GM23338 (cell line): ENCODE results near the gene KCNMA1. TPM values are rescaled to one million over a fixed set of nuclear protein-coding genes. Genes with fewer than 3 reads are reported as not detected.

Experiments used
- ATAC-seq: fragments of 200-7000 bp; cut with Tn5 transposase; 3 replicates; pipeline ENCODE4 v1.9.1; 2020
- DNase-seq: peaks from one replicate; pipeline ENCODE4 v3.0.0-alpha.2; 2015; ENCODE audit warnings: low spot score
- H2AFZ ChIP-seq: fragments of 200-600 bp; sonication (generic); 2 replicates; pipeline ENCODE4 v1.8.0; 2016; ENCODE audit warnings: antibody characterized with exemption, mild to moderate bottlenecking, moderate library complexity
- H3F3A ChIP-seq: fragments of 200-600 bp; sonication (generic); replicated peaks from 2 replicates; pipeline ENCODE4 v1.8.0; 2017; ENCODE audit warnings: antibody characterized with exemption, mixed run types, low read depth
- H3K27ac ChIP-seq: fragments of 200-600 bp; sonication (generic); 2 replicates; pipeline ENCODE4 v1.6.1; 2016; ENCODE audit warnings: low read depth
- H3K27me3 ChIP-seq: fragments of 200-600 bp; sonication (generic); 2 replicates; pipeline ENCODE4 v1.8.0; 2016; ENCODE audit warnings: mild to moderate bottlenecking, mixed run types, moderate library complexity; ENCODE audit not compliant: insufficient read depth
- H3K36me3 ChIP-seq: fragments of 200-600 bp; sonication (generic); 2 replicates; pipeline ENCODE4 v1.8.0; 2016; ENCODE audit warnings: mild to moderate bottlenecking; ENCODE audit not compliant: insufficient read depth
- H3K4me1 ChIP-seq: fragments of 200-600 bp; sonication (generic); 2 replicates; pipeline ENCODE4 v1.8.0; 2016; ENCODE audit warnings: mild to moderate bottlenecking, moderate library complexity; ENCODE audit not compliant: insufficient read depth
- H3K4me2 ChIP-seq: fragments of 200-600 bp; sonication (generic); 2 replicates; pipeline ENCODE4 v1.7.1; 2017; ENCODE audit warnings: mixed run types
- H3K4me3 ChIP-seq: fragments of 200-600 bp; sonication (generic); 2 replicates; pipeline ENCODE4 v1.6.1; 2016; ENCODE audit warnings: mixed run types
- H3K79me2 ChIP-seq: fragments of 200-600 bp; sonication (generic); replicated peaks from 2 replicates; pipeline ENCODE4 v1.8.0; 2017; ENCODE audit warnings: mild to moderate bottlenecking; ENCODE audit not compliant: insufficient read depth
- H3K9me2 ChIP-seq: fragments of 200-600 bp; sonication (generic); 2 replicates; pipeline ENCODE4 v1.8.0; 2017; ENCODE audit not compliant: insufficient read depth
- H4K20me1 ChIP-seq: fragments of 200-600 bp; sonication (generic); replicated peaks from 2 replicates; pipeline ENCODE4 v1.8.0; 2017; ENCODE audit warnings: mild to moderate bottlenecking; ENCODE audit not compliant: insufficient read depth
- H3K27ac Mint-ChIP-seq: 2 replicates; pipeline ENCODE4 v1.8.0; 2020; ENCODE audit warnings: inconsistent platforms, mild to moderate bottlenecking, moderate library complexity, mixed read lengths
- H3K27me3 Mint-ChIP-seq: 3 replicates; pipeline ENCODE4 v1.8.0; 2022; ENCODE audit warnings: low read depth, mild to moderate bottlenecking, moderate library complexity, mixed read lengths, inconsistent platforms; ENCODE audit not compliant: insufficient read depth, poor library complexity
- H3K36me3 Mint-ChIP-seq: 3 replicates; pipeline ENCODE4 v1.8.0; 2021; ENCODE audit warnings: low read depth, mild to moderate bottlenecking, inconsistent platforms, moderate library complexity, mixed read lengths
- H3K4me1 Mint-ChIP-seq: 3 replicates; pipeline ENCODE4 v1.8.0; 2020; ENCODE audit warnings: mild to moderate bottlenecking, inconsistent platforms, mixed read lengths
- H3K4me3 Mint-ChIP-seq: 3 replicates; pipeline ENCODE4 v1.8.0; 2021; ENCODE audit warnings: moderate library complexity, mild to moderate bottlenecking, inconsistent platforms, mixed read lengths
- H3K9me3 Mint-ChIP-seq: 3 replicates; pipeline ENCODE4 v1.8.0; 2020; ENCODE audit warnings: moderate library complexity, mild to moderate bottlenecking, inconsistent platforms, mixed read lengths
- CREB1 ChIP-seq: fragments of 250-450 bp; sonication (Bioruptor Pico); IDR thresholded peaks from 2 replicates; pipeline ENCODE4 v1.5.0; 2020; ENCODE audit warnings: low read depth, mild to moderate bottlenecking, moderate library complexity
- EZH2phosphoT487 ChIP-seq: fragments of 200-600 bp; sonication (generic); IDR thresholded peaks from one replicate; pipeline ENCODE4 v1.8.1; 2018; ENCODE audit warnings: antibody characterized with exemption; ENCODE audit not compliant: unreplicated experiment
- NANOG ChIP-seq: IDR thresholded peaks from 2 replicates; pipeline ENCODE4 v1.6.1; 2016; ENCODE audit warnings: antibody characterized with exemption, borderline replicate concordance
- POLR2AphosphoS5 ChIP-seq: IDR thresholded peaks from 2 replicates; pipeline ENCODE4 v1.6.1; 2016; ENCODE audit warnings: antibody characterized with exemption, low read depth
- STAT1 ChIP-seq: IDR thresholded peaks from one replicate; pipeline ENCODE4 v1.6.1; 2016; ENCODE audit warnings: antibody characterized with exemption; ENCODE audit not compliant: unreplicated experiment
- ZNF114 ChIP-seq: fragments of 250-450 bp; sonication (Bioruptor Pico); IDR thresholded peaks from 2 replicates; pipeline ENCODE4 v1.5.0; 2020; ENCODE audit warnings: mild to moderate bottlenecking, moderate library complexity
- ZNF331 ChIP-seq: fragments of 250-450 bp; sonication (Bioruptor Pico); IDR thresholded peaks from 2 replicates; pipeline ENCODE4 v1.5.0; 2020; ENCODE audit warnings: low read depth, mild to moderate bottlenecking, moderate library complexity
- polyA plus RNA-seq: library from polyadenylated mRNA; unstranded; fragments of >200 nt; fragmentation: Nextera tagmentation; extraction: Ambion mirVana; gene quantifications from 2 replicates; pipeline ENCODE4 v1.2.1, GENCODE V29; 2016
- total RNA-seq: library from RNA; depleted of rRNA; stranded (reverse); fragments of >200 nt; shearing (Covaris generic); gene quantifications from 2 replicates; pipeline ENCODE4 v1.2.3, GENCODE V29; 2014
- TF ChIP-seq, protein P1 (sequence below), 2 experiments: fragments of 200-600 bp in 1 of 2; sonication (generic) in 1 of 2; conservative IDR thresholded peaks; 2 replicates each; pipeline versions ENCODE4 v1.5.1 to v1.6.1; 2016 to 2017; ENCODE audit warnings: antibody characterized with exemption in 2 of 2, low read depth in 2 of 2, mild to moderate bottlenecking in 2 of 2, moderate library complexity in 1 of 2
- TF ChIP-seq, protein P2 (sequence below): fragments of 250-450 bp; sonication (Bioruptor Pico); IDR thresholded peaks from 2 replicates; pipeline ENCODE4 v1.5.0; 2020; ENCODE audit warnings: mild to moderate bottlenecking, moderate library complexity
- TF ChIP-seq, protein P3 (sequence below): IDR thresholded peaks from one replicate; pipeline ENCODE4 v1.6.1; 2018; ENCODE audit warnings: antibody characterized with exemption; ENCODE audit not compliant: unreplicated experiment
- TF ChIP-seq, protein P4 (sequence below): IDR thresholded peaks from 2 replicates; pipeline ENCODE4 v1.6.1; 2016; ENCODE audit warnings: antibody characterized with exemption

KCNMA1 gene
- total and polyA plus RNA-seq, 2 experiments from 2014 or later = 8.2 to 9.0 TPM

DNA sequence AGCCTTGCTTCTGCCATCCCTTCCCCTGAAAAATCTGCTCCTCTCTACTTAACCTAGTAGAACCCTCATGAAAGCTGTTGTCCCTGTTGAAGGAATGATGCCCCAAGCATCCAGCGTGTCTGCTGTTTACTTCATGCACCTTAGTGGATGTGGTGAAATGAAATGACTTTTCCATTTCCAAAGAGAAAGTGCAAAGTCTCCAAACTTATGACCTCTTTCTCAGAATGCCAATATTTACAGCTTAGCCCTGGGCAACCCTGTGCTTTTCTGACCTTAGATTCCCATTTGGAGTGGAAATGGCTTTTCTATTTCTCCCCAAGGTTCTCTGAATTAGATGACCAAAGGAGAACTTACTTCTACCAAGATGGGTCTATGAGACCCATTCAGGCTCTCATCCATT is 256.9 kb downstream of the KCNMA1 start (continued):
- TF ChIP-seq, protein P1, sequence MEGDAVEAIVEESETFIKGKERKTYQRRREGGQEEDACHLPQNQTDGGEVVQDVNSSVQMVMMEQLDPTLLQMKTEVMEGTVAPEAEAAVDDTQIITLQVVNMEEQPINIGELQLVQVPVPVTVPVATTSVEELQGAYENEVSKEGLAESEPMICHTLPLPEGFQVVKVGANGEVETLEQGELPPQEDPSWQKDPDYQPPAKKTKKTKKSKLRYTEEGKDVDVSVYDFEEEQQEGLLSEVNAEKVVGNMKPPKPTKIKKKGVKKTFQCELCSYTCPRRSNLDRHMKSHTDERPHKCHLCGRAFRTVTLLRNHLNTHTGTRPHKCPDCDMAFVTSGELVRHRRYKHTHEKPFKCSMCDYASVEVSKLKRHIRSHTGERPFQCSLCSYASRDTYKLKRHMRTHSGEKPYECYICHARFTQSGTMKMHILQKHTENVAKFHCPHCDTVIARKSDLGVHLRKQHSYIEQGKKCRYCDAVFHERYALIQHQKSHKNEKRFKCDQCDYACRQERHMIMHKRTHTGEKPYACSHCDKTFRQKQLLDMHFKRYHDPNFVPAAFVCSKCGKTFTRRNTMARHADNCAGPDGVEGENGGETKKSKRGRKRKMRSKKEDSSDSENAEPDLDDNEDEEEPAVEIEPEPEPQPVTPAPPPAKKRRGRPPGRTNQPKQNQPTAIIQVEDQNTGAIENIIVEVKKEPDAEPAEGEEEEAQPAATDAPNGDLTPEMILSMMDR (conservative IDR thresholded peaks at IDR 0.05; ENCODE audit: low read depth in 2 of 2) = no peak
- no peak for TF ChIP-seq EZH2phosphoT487

DNA sequence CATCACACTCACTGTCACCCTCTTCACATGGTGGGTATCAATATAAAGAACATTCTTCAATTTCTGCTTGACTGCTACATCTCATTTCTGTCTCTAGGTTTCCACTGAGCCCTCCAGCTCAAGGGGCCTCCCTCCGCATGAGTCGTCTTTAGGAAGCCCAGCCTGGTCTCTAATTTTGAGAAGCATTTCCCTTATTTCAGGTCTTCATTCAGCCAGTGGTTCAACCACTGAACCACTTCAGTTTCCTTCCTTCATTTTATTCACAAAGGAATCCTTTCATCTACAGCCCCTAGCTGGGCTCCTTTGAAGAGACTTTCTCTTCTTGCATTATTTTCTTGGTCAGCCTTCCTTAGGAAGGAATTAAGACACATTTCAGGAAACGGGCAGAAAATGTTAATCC is 257.4 kb downstream of the KCNMA1 start:
- no peaks in the 10 kb centered on the region; the same call in 2 of the 3 replicates for H3K4me1 Mint-ChIP-seq
- no peak overlapping the region for H3K4me2 ChIP-seq

More for the DNA sequence above, 257.4 kb downstream of the KCNMA1 start:
- ATAC-seq = no peak
- Mint-ChIP-seq H3K9me3 (no peaks in the 10 kb centered on the region), H3K27me3 (no peaks in the 10 kb centered on the region), H3K27ac (no peak overlapping the region), H3K4me3 (no peak overlapping the region), H3K36me3 (no peaks in the 10 kb centered on the region)
- H4K20me1 ChIP-seq = no peaks in the 10 kb centered on the region
- no peaks in the 10 kb centered on the region; the same call in 1 of the 2 replicates for H3K4me1 ChIP-seq
- 0 out of 2 replicates have a peak, but pooled peaks cover 3% of the 10 kb centered on the region for H3K9me2 ChIP-seq
- H2AFZ ChIP-seq = no peak overlapping the region
- H3K27me3 ChIP-seq = no peaks in the 10 kb centered on the region
- no peak for TF ChIP-seq POLR2AphosphoS5
- no peak for TF ChIP-seq STAT1
- TF ChIP-seq ZNF114 (CRISPR knock-in tag) = no peak
- no peak for TF ChIP-seq EZH2phosphoT487
- TF ChIP-seq, protein P2, sequence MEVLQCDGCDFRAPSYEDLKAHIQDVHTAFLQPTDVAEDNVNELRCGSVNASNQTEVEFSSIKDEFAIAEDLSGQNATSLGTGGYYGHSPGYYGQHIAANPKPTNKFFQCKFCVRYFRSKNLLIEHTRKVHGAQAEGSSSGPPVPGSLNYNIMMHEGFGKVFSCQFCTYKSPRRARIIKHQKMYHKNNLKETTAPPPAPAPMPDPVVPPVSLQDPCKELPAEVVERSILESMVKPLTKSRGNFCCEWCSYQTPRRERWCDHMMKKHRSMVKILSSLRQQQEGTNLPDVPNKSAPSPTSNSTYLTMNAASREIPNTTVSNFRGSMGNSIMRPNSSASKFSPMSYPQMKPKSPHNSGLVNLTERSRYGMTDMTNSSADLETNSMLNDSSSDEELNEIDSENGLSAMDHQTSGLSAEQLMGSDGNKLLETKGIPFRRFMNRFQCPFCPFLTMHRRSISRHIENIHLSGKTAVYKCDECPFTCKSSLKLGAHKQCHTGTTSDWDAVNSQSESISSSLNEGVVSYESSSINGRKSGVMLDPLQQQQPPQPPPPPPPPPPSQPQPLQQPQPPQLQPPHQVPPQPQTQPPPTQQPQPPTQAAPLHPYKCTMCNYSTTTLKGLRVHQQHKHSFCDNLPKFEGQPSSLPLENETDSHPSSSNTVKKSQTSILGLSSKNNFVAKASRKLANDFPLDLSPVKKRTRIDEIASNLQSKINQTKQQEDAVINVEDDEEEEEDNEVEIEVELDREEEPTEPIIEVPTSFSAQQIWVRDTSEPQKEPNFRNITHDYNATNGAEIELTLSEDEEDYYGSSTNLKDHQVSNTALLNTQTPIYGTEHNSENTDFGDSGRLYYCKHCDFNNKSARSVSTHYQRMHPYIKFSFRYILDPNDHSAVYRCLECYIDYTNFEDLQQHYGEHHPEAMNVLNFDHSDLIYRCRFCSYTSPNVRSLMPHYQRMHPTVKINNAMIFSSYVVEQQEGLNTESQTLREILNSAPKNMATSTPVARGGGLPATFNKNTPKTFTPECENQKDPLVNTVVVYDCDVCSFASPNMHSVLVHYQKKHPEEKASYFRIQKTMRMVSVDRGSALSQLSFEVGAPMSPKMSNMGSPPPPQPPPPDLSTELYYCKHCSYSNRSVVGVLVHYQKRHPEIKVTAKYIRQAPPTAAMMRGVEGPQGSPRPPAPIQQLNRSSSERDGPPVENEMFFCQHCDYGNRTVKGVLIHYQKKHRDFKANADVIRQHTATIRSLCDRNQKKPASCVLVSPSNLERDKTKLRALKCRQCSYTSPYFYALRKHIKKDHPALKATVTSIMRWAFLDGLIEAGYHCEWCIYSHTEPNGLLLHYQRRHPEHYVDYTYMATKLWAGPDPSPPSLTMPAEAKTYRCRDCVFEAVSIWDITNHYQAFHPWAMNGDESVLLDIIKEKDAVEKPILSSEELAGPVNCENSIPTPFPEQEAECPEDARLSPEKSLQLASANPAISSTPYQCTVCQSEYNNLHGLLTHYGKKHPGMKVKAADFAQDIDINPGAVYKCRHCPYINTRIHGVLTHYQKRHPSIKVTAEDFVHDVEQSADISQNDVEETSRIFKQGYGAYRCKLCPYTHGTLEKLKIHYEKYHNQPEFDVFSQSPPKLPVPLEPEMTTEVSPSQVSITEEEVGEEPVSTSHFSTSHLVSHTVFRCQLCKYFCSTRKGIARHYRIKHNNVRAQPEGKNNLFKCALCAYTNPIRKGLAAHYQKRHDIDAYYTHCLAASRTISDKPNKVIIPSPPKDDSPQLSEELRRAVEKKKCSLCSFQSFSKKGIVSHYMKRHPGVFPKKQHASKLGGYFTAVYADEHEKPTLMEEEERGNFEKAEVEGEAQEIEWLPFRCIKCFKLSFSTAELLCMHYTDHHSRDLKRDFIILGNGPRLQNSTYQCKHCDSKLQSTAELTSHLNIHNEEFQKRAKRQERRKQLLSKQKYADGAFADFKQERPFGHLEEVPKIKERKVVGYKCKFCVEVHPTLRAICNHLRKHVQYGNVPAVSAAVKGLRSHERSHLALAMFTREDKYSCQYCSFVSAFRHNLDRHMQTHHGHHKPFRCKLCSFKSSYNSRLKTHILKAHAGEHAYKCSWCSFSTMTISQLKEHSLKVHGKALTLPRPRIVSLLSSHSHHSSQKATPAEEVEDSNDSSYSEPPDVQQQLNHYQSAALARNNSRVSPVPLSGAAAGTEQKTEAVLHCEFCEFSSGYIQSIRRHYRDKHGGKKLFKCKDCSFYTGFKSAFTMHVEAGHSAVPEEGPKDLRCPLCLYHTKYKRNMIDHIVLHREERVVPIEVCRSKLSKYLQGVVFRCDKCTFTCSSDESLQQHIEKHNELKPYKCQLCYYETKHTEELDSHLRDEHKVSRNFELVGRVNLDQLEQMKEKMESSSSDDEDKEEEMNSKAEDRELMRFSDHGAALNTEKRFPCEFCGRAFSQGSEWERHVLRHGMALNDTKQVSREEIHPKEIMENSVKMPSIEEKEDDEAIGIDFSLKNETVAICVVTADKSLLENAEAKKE (CRISPR knock-in tag) = no peak
- TF ChIP-seq, protein P3, sequence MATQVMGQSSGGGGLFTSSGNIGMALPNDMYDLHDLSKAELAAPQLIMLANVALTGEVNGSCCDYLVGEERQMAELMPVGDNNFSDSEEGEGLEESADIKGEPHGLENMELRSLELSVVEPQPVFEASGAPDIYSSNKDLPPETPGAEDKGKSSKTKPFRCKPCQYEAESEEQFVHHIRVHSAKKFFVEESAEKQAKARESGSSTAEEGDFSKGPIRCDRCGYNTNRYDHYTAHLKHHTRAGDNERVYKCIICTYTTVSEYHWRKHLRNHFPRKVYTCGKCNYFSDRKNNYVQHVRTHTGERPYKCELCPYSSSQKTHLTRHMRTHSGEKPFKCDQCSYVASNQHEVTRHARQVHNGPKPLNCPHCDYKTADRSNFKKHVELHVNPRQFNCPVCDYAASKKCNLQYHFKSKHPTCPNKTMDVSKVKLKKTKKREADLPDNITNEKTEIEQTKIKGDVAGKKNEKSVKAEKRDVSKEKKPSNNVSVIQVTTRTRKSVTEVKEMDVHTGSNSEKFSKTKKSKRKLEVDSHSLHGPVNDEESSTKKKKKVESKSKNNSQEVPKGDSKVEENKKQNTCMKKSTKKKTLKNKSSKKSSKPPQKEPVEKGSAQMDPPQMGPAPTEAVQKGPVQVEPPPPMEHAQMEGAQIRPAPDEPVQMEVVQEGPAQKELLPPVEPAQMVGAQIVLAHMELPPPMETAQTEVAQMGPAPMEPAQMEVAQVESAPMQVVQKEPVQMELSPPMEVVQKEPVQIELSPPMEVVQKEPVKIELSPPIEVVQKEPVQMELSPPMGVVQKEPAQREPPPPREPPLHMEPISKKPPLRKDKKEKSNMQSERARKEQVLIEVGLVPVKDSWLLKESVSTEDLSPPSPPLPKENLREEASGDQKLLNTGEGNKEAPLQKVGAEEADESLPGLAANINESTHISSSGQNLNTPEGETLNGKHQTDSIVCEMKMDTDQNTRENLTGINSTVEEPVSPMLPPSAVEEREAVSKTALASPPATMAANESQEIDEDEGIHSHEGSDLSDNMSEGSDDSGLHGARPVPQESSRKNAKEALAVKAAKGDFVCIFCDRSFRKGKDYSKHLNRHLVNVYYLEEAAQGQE = no peak
- TF ChIP-seq CREB1 (CRISPR knock-in tag) = no peak
- TF ChIP-seq, protein P4, sequence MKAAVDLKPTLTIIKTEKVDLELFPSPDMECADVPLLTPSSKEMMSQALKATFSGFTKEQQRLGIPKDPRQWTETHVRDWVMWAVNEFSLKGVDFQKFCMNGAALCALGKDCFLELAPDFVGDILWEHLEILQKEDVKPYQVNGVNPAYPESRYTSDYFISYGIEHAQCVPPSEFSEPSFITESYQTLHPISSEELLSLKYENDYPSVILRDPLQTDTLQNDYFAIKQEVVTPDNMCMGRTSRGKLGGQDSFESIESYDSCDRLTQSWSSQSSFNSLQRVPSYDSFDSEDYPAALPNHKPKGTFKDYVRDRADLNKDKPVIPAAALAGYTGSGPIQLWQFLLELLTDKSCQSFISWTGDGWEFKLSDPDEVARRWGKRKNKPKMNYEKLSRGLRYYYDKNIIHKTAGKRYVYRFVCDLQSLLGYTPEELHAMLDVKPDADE = no peak
- TF ChIP-seq NANOG = no peak
- TF ChIP-seq ZNF331 (CRISPR knock-in tag) = no peak
- H3K27ac ChIP-seq = no peak overlapping the region
- H3K79me2 ChIP-seq = no peaks in the 10 kb centered on the region
- no peaks in the 10 kb centered on the region for H3F3A ChIP-seq
- DNase-seq = no peak
- no peaks in the 10 kb centered on the region for H3K36me3 ChIP-seq
- H3K4me3 ChIP-seq = no peak overlapping the region
